Measurements from ENCODE around the gene LMTK2. TPM values are rescaled to one million over a fixed set of nuclear protein-coding genes. Genes with fewer than 3 reads are reported as not detected.
A peak's percentile ranks its signal among the peaks of the same experiment; 100 is the strongest.

Gene LMTK2
- total and polyA plus RNA-seq, 7 donors = 3.0 to 19.9 (median 17.0) TPM

- H3K4me1 ChIP-seq = no peaks in the 10 kb centered on the region
- H3K4me3 ChIP-seq = no peak overlapping the region
- TF ChIP-seq, protein P1, sequence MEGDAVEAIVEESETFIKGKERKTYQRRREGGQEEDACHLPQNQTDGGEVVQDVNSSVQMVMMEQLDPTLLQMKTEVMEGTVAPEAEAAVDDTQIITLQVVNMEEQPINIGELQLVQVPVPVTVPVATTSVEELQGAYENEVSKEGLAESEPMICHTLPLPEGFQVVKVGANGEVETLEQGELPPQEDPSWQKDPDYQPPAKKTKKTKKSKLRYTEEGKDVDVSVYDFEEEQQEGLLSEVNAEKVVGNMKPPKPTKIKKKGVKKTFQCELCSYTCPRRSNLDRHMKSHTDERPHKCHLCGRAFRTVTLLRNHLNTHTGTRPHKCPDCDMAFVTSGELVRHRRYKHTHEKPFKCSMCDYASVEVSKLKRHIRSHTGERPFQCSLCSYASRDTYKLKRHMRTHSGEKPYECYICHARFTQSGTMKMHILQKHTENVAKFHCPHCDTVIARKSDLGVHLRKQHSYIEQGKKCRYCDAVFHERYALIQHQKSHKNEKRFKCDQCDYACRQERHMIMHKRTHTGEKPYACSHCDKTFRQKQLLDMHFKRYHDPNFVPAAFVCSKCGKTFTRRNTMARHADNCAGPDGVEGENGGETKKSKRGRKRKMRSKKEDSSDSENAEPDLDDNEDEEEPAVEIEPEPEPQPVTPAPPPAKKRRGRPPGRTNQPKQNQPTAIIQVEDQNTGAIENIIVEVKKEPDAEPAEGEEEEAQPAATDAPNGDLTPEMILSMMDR (IDR thresholded peaks at IDR 0.05) = no peak
- TF ChIP-seq EP300 (IDR thresholded peaks at IDR 0.05) (no peak), POLR2A (IDR thresholded peaks at IDR 0.05) (no peak), POLR2AphosphoS5 (IDR thresholded peaks at IDR 0.05) (no peak)
- no peaks in the 10 kb centered on the region for H3K9me3 ChIP-seq
- 88% methylated on average over 16 of the region's 16 CpGs for WGBS, 2 donors
- intact Hi-C loops (cut with DNase I) = no loop called here
- no peak for DNase-seq
- no peak overlapping the region for H3K27ac ChIP-seq
- peaks cover 0 to 75% (median 22%) of the 10 kb centered on the region in 4 donors for H3K36me3 ChIP-seq
- no peaks in the 10 kb centered on the region for H3K27me3 ChIP-seq
Observed at GRCh38 chr7:98241674-98242241, 135.1 kb downstream of the LMTK2 start.

DNA sequence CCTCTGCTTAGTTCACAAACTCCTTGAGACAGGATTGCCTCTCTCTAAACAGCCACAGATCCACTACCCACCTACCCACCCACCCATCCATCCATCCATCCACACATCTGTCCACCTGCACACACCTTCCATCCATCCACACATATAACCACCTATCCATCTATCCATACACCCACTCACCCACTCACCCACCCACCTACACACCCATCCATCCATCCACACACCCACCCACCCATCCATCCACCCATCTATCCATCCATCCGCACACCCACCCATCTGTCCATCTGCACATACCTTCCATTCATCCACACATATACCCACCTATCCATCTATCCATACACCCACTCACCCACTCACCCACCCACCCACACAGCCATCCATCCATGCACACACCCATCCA lies 135.7 kb downstream of the LMTK2 start:
- no peak for DNase-seq
- H3K27ac ChIP-seq = no peak overlapping the region
- 96% methylated on average over 1 of the region's 1 CpG for WGBS, 2 donors
- no peak overlapping the region for H3K4me3 ChIP-seq
- TF ChIP-seq POLR2A (IDR thresholded peaks at IDR 0.05) (no peak), EP300 (IDR thresholded peaks at IDR 0.05) (no peak), POLR2AphosphoS5 (IDR thresholded peaks at IDR 0.05) (no peak)
- TF ChIP-seq, protein P1 (IDR thresholded peaks at IDR 0.05) = no peak
- no peaks in the 10 kb centered on the region for H3K4me1 ChIP-seq
- intact Hi-C loops (cut with DNase I) = no loop called here
- H3K36me3 ChIP-seq = peaks cover 0 to 74% (median 20%) of the 10 kb centered on the region in 4 donors
- H3K9me3 ChIP-seq = no peaks in the 10 kb centered on the region
- H3K27me3 ChIP-seq = no peaks in the 10 kb centered on the region

DNA sequence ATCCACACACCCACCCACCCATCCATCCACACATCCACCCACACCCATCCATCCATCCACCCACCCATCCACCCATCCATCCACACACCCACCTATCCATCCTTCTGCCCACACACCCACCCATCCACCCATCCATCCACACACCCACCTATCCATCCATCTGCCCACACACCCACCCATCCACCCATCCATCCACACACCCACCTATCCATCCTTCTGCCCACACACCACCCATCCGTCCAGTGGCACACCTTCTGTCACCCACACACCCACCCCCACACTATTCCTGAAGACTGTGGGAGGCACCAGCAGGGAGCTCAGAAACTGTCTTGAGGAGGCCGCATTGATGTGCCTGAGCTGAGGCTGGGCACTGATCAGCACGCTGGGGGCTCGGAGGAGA lies 136.3 kb downstream of the LMTK2 start:
- no peak overlapping the region for H3K4me3 ChIP-seq
- no peaks in the 10 kb centered on the region for H3K4me1 ChIP-seq
- no peak for TF ChIP-seq POLR2A (IDR thresholded peaks at IDR 0.05)
- TF ChIP-seq, protein P1 (IDR thresholded peaks at IDR 0.05) = no peak
- TF ChIP-seq EP300 (IDR thresholded peaks at IDR 0.05) = no peak
- TF ChIP-seq POLR2AphosphoS5 (IDR thresholded peaks at IDR 0.05) = no peak
- intact Hi-C loops (cut with DNase I) = no loop called here
- DNase-seq = no peak
- H3K27me3 ChIP-seq = no peaks in the 10 kb centered on the region
- no peaks in the 10 kb centered on the region for H3K9me3 ChIP-seq
- peaks cover 0 to 70% (median 20%) of the 10 kb centered on the region in 4 donors for H3K36me3 ChIP-seq
- 96 to 97% methylated on average over 4 of the region's 4 CpGs for WGBS, 2 donors
- H3K27ac ChIP-seq = no peak overlapping the region

DNA sequence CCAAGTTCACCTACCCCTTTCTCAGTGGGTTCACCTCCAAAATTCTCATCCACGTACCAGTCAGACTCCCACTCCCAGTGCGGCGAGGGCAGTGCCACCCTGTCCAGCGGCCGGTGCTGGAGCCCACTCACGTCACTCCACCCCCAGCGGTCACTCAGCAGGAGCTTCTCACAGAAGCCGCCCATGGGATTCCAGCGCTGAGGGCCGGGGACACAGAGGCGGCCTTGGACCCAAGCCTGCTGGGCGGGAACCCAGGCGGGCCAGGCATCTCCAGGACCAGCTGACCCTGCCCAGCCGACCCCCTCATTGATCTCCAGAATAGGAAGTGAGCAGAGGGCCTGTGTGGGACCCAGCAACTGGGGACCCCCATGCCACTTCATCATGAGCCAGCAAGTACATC lies 138.2 kb downstream of the LMTK2 start:
- intact Hi-C loops (cut with DNase I) = no loop called here
- Histone ChIP-seq H3K36me3 (peaks cover 0 to 51% (median 14%) of the 10 kb centered on the region in 4 donors), H3K4me3 (no peak overlapping the region), H3K4me1 (peaks cover 0 to 5% (median 0%) of the 10 kb centered on the region in 4 donors), H3K9me3 (no peaks in the 10 kb centered on the region), H3K27me3 (no peaks in the 10 kb centered on the region), H3K27ac (no peak overlapping the region)
- TF ChIP-seq, protein P1 (IDR thresholded peaks at IDR 0.05) = no peak
- TF ChIP-seq EP300 (IDR thresholded peaks at IDR 0.05) = no peak
- DNase-seq = no peak
- WGBS, 2 donors = 96 to 97% methylated on average over 14 of the region's 14 CpGs

GRCh38 chr7:98248156-98248555 lies 141.5 kb downstream of the LMTK2 start:
- Histone ChIP-seq H3K27ac (peak overlapping the region in 1 of 4 donors; percentile 14), H3K36me3 (peaks cover 0 to 28% (median 7%) of the 10 kb centered on the region in 4 donors), H3K4me3 (no peak overlapping the region), H3K4me1 (peaks cover 0 to 29% (median 18%) of the 10 kb centered on the region in 4 donors), H3K9me3 (no peaks in the 10 kb centered on the region), H3K27me3 (no peaks in the 10 kb centered on the region)
- no peak for DNase-seq
- TF ChIP-seq POLR2A (IDR thresholded peaks at IDR 0.05) = no peak
- TF ChIP-seq POLR2AphosphoS5 (IDR thresholded peaks at IDR 0.05) = no peak
- TF ChIP-seq, protein P1 (IDR thresholded peaks at IDR 0.05) = no peak
- TF ChIP-seq EP300 (IDR thresholded peaks at IDR 0.05) = no peak
- 95 to 96% methylated on average over 12 of the region's 12 CpGs for WGBS, 2 donors
- intact Hi-C loops (cut with DNase I) = no loop called here

All from sigmoid colon (tissue), 7 donors.